HepG2 (cell line): ENCODE results near the gene ARL15. TPM values are rescaled to one million over a fixed set of nuclear protein-coding genes. Genes with fewer than 3 reads are reported as not detected.
A peak's percentile ranks its signal among the peaks of the same experiment; 100 is the strongest.

ENCODE experiments used
- AGO2 ChIP-seq: fragments of 200-400 bp; formaldehyde crosslinking; optimal IDR thresholded peaks from 2 replicates; pipeline ENCODE3; 2017; ENCODE audit warnings: mild to moderate bottlenecking, low read depth, low read length, moderate library complexity
- DDIT3 ChIP-seq: sonication (generic); formaldehyde crosslinking; IDR thresholded peaks from 2 replicates; pipeline ENCODE4 v1.4.0; 2020; ENCODE audit warnings: mild to moderate bottlenecking, missing genetic modification reagents
- HCFC1 ChIP-seq: fragments of 150-350 bp; IDR thresholded peaks from 2 replicates; pipeline ENCODE4 v1.6.1; 2014; ENCODE audit warnings: low read depth, low read length
- NFIB ChIP-seq: sonication (generic); formaldehyde crosslinking; IDR thresholded peaks from 2 replicates; pipeline ENCODE4 v1.9.0; 2021; ENCODE audit warnings: missing genetic modification reagents, mild to moderate bottlenecking, borderline replicate concordance
- SPEN ChIP-seq: sonication (generic); formaldehyde crosslinking; IDR thresholded peaks from 2 replicates; pipeline ENCODE4 v1.5.1; 2020; ENCODE audit warnings: low read depth, mild to moderate bottlenecking, missing genetic modification reagents
- TOE1 ChIP-seq: sonication (generic); formaldehyde crosslinking; IDR thresholded peaks from 2 replicates; pipeline ENCODE4 v1.4.0; 2020; ENCODE audit warnings: mild to moderate bottlenecking, missing genetic modification reagents
- YEATS2 ChIP-seq: sonication (generic); formaldehyde crosslinking; IDR thresholded peaks from 2 replicates; pipeline ENCODE4 v1.4.0; 2020; ENCODE audit warnings: missing genetic modification reagents, borderline replicate concordance
- ZFP41 ChIP-seq: sonication (generic); formaldehyde crosslinking; IDR thresholded peaks from 2 replicates; pipeline ENCODE4 v1.4.0; 2020; ENCODE audit warnings: mild to moderate bottlenecking, missing genetic modification reagents, borderline replicate concordance
- ZNF503 ChIP-seq: sonication (generic); formaldehyde crosslinking; IDR thresholded peaks from 2 replicates; pipeline ENCODE4 v1.4.0; 2020; ENCODE audit warnings: missing genetic modification reagents
- ZNF558 ChIP-seq: sonication (generic); formaldehyde crosslinking; IDR thresholded peaks from 2 replicates; pipeline ENCODE4 v1.9.0; 2022; ENCODE audit warnings: mild to moderate bottlenecking, missing genetic modification reagents, borderline replicate concordance
- ZNF572 ChIP-seq: sonication (generic); formaldehyde crosslinking; IDR thresholded peaks from 2 replicates; pipeline ENCODE4 v1.5.1; 2020; ENCODE audit warnings: mild to moderate bottlenecking, missing genetic modification reagents
- polyA plus RNA-seq, 8 experiments: library from polyadenylated mRNA; depleted of rRNA in 3 of 8; stranded (reverse) in 7 of 8; unstranded in 1 of 8; fragments of >200 nt; fragmentation: Illumina TruSeq in 4 of 8; extraction: Trizol in 4 of 8; gene quantifications; 2 replicates each; pipeline versions ENCODE4 v1.2.1 to v1.2.3, GENCODE V29; 2011 to 2016; ENCODE audit warnings: low read depth in 4 of 8, missing spikeins in 1 of 8, mixed read lengths in 1 of 8; ENCODE audit not compliant: insufficient read depth in 1 of 8
- total RNA-seq, 5 experiments: library from RNA; depleted of rRNA; stranded (reverse); fragments of >200 nt; fragmentation: Illumina TruSeq; extraction: Trizol; gene quantifications; 2 replicates each; pipeline ENCODE4 v1.2.3, GENCODE V29; 2016; ENCODE audit warnings: low read depth in 1 of 5
- TF ChIP-seq, protein P1 (sequence below): sonication (generic); formaldehyde crosslinking; IDR thresholded peaks from 2 replicates; pipeline ENCODE4 v1.5.1; 2020; ENCODE audit warnings: missing genetic modification reagents, mild to moderate bottlenecking, borderline replicate concordance
- TF ChIP-seq, protein P2 (sequence below): sonication (generic); formaldehyde crosslinking; IDR thresholded peaks from 2 replicates; pipeline ENCODE4 v1.5.1; 2020; ENCODE audit warnings: mild to moderate bottlenecking, missing genetic modification reagents, borderline replicate concordance
- TF ChIP-seq, protein P3 (sequence below): sonication (generic); formaldehyde crosslinking; IDR thresholded peaks from 2 replicates; pipeline ENCODE4 v1.9.0; 2022; ENCODE audit warnings: missing genetic modification reagents, mild to moderate bottlenecking, borderline replicate concordance
- TF ChIP-seq, protein P4 (sequence below): sonication (generic); formaldehyde crosslinking; IDR thresholded peaks from 2 replicates; pipeline ENCODE4 v1.5.0; 2020; ENCODE audit warnings: missing genetic modification reagents

Gene ARL15
- total and polyA plus RNA-seq, 2 of the 13 experiments (the other 11 are each of a cell fraction or from before 2014, with no cell fraction given): 2.5 to 7.7 TPM

GRCh38 chr5:54309691-54310432 lies 511 bp downstream of the ARL15 start (continued):
- peak; percentile 24; the same call in 1 of the 2 replicates for TF ChIP-seq SPEN (CRISPR knock-in tag)
- TF ChIP-seq, protein P1, sequence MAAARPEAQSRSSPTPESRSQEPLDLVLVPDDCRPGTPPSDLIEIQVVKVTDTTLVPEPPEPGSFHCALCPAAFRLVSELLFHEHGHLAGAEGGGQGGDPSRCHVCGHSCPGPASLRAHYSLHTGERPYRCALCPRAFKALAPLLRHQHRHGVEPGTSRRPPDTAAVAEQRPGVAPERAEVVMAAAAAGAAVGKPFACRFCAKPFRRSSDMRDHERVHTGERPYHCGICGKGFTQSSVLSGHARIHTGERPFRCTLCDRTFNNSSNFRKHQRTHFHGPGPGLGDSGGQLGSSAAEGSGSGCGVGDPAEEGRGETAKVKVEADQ: no peak
- TF ChIP-seq DDIT3 (CRISPR knock-in tag): no peak
- no peak for TF ChIP-seq YEATS2 (CRISPR knock-in tag)
- no peak for TF ChIP-seq NFIB
- TF ChIP-seq TOE1 (CRISPR knock-in tag): no peak
- TF ChIP-seq ZNF503: 0 out of 2 replicates have a peak, but pooled peaks have one; percentile 8
- TF ChIP-seq ZFP41 (CRISPR knock-in tag): 0 out of 2 replicates have a peak, but pooled peaks have one; percentile 46
- TF ChIP-seq ZNF558 (CRISPR knock-in tag): 0 out of 2 replicates have a peak, but pooled peaks have one; percentile 76
- TF ChIP-seq, protein P2, sequence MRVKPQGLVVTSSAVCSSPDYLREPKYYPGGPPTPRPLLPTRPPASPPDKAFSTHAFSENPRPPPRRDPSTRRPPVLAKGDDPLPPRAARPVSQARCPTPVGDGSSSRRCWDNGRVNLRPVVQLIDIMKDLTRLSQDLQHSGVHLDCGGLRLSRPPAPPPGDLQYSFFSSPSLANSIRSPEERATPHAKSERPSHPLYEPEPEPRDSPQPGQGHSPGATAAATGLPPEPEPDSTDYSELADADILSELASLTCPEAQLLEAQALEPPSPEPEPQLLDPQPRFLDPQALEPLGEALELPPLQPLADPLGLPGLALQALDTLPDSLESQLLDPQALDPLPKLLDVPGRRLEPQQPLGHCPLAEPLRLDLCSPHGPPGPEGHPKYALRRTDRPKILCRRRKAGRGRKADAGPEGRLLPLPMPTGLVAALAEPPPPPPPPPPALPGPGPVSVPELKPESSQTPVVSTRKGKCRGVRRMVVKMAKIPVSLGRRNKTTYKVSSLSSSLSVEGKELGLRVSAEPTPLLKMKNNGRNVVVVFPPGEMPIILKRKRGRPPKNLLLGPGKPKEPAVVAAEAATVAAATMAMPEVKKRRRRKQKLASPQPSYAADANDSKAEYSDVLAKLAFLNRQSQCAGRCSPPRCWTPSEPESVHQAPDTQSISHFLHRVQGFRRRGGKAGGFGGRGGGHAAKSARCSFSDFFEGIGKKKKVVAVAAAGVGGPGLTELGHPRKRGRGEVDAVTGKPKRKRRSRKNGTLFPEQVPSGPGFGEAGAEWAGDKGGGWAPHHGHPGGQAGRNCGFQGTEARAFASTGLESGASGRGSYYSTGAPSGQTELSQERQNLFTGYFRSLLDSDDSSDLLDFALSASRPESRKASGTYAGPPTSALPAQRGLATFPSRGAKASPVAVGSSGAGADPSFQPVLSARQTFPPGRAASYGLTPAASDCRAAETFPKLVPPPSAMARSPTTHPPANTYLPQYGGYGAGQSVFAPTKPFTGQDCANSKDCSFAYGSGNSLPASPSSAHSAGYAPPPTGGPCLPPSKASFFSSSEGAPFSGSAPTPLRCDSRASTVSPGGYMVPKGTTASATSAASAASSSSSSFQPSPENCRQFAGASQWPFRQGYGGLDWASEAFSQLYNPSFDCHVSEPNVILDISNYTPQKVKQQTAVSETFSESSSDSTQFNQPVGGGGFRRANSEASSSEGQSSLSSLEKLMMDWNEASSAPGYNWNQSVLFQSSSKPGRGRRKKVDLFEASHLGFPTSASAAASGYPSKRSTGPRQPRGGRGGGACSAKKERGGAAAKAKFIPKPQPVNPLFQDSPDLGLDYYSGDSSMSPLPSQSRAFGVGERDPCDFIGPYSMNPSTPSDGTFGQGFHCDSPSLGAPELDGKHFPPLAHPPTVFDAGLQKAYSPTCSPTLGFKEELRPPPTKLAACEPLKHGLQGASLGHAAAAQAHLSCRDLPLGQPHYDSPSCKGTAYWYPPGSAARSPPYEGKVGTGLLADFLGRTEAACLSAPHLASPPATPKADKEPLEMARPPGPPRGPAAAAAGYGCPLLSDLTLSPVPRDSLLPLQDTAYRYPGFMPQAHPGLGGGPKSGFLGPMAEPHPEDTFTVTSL: peak; percentile 58; the same call in 1 of the 2 replicates
- 0 out of 2 replicates have a peak, but pooled peaks have one; percentile 3 for TF ChIP-seq HCFC1
- TF ChIP-seq, protein P3, sequence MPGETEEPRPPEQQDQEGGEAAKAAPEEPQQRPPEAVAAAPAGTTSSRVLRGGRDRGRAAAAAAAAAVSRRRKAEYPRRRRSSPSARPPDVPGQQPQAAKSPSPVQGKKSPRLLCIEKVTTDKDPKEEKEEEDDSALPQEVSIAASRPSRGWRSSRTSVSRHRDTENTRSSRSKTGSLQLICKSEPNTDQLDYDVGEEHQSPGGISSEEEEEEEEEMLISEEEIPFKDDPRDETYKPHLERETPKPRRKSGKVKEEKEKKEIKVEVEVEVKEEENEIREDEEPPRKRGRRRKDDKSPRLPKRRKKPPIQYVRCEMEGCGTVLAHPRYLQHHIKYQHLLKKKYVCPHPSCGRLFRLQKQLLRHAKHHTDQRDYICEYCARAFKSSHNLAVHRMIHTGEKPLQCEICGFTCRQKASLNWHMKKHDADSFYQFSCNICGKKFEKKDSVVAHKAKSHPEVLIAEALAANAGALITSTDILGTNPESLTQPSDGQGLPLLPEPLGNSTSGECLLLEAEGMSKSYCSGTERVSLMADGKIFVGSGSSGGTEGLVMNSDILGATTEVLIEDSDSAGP (CRISPR knock-in tag): peak; percentile 23; the same call in 1 of the 2 replicates
- TF ChIP-seq, protein P4, sequence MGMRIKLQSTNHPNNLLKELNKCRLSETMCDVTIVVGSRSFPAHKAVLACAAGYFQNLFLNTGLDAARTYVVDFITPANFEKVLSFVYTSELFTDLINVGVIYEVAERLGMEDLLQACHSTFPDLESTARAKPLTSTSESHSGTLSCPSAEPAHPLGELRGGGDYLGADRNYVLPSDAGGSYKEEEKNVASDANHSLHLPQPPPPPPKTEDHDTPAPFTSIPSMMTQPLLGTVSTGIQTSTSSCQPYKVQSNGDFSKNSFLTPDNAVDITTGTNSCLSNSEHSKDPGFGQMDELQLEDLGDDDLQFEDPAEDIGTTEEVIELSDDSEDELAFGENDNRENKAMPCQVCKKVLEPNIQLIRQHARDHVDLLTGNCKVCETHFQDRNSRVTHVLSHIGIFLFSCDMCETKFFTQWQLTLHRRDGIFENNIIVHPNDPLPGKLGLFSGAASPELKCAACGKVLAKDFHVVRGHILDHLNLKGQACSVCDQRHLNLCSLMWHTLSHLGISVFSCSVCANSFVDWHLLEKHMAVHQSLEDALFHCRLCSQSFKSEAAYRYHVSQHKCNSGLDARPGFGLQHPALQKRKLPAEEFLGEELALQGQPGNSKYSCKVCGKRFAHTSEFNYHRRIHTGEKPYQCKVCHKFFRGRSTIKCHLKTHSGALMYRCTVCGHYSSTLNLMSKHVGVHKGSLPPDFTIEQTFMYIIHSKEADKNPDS (CRISPR knock-in tag): no peak
- TF ChIP-seq ZNF572 (CRISPR knock-in tag): no peak
- no peak for TF ChIP-seq AGO2
